HK-2 (cell line): ENCODE results near the gene TESK1.
A peak's percentile ranks its signal among the peaks of the same experiment; 100 is the strongest.
"Not testable (repeated sequence)": the region's sequence is repeated elsewhere in the genome, so short reads cannot be mapped to it uniquely, and the experiment has no call there.

Source experiments
- DNase-seq: peaks from one replicate; pipeline ENCODE4 v3.0.0-alpha.2; 2018; ENCODE audit not compliant: unreplicated experiment

TESK1 gene

GRCh38 chr9:35579659-35580227 lies 25.3 kb upstream of the TESK1 start:
- DNase-seq, result not testable (repeated sequence)

DNA sequence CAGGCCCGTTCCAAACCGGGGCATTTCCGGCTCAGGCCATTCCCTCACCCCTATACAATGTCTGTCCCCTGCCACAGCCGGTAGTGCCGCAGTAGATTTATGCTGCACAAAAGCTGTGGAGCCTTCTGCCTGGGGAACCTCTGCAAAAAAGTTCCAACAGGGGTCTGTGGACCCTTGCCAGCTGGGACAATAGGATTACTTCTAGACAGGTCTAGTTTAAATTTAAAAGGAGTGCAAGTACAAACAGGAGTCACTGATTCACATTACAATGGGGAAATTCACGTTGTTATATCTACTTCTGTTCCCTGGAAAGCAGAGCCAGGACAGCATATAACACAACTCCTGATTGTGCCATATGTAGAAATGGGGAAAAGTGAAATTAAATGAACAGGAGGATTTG lies 21.5 kb upstream of the TESK1 start:
- DNase-seq, result not testable (repeated sequence)

- DNase-seq, result not testable (repeated sequence)
These were observed 20.4 kb upstream of the TESK1 start for GRCh38 chr9:35584681-35585080.

GRCh38 chr9:35588506-35588905 lies 16.6 kb upstream of the TESK1 start:
- DNase-seq, result not testable (repeated sequence)

- DNase-seq, result no peak
These were observed 11.5 kb upstream of the TESK1 start for GRCh38 chr9:35593581-35593980.

DNA sequence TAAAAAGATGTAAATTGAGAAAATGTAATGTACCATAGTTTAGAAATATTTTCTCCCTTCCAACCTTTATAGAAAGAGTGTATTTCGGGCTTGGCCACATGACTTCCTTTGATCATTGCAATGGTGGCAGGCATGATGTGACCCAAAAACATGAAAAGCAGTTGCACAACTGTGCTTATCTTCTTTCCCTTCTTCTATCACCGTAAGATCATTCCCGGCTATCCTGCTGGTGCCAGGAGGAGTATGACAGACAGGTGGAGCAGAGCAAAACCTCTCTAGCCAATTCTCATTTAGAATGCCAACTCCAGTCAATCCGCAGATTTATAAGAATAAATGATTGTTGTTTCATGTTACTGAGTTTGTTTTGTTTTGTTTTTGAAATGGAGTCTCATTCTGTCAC lies 10.6 kb upstream of the TESK1 start:
- no peak for DNase-seq

GRCh38 chr9:35596907-35597306 lies 8.2 kb upstream of the TESK1 start:
- DNase-seq, result not testable (repeated sequence)

DNA sequence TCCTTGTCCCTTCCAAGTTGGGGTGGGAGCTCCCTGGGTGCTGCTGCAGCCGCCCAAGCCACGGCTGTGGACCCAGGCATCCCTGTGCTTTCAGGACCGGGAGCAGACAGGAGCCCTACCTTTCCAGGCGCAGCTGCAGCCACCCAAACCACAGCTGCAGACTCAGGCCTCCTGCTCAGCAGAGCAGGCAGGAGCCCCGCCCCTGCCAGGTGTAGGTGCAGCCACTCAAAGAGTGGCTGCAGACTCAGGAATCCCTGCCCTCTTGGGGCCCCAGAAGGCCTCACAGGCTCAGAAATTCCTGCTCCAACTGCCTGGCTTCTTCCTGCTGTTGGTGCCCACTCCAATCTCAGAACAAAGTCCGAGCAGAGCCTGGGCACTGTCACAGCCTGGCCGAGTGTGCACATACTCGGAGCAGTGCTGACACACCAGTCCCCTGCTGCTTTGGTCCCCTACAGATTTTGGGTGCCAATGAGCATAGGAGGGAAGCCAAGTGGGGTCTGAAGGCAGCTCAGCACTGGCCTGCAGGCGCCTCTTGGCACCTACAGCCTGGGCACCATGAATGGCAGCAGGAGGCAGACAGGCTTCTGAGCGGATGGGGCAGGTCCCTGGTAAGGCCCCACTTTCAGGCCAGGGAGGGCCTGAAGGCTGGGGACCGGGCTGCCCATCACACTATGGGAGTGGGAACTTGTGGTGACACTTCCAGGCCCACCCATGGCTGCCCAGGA lies 6.0 kb upstream of the TESK1 start:
- no peak for DNase-seq

- no peak for DNase-seq
These were observed 5.1 kb upstream of the TESK1 start for GRCh38 chr9:35599763-35600604.

GRCh38 chr9:35603506-35603985 lies 1.5 kb upstream of the TESK1 start:
- DNase-seq, result peak; percentile 25

GRCh38 chr9:35603986-35604577 lies 980 bp upstream of the TESK1 start:
- peak; percentile 98 for DNase-seq

DNA sequence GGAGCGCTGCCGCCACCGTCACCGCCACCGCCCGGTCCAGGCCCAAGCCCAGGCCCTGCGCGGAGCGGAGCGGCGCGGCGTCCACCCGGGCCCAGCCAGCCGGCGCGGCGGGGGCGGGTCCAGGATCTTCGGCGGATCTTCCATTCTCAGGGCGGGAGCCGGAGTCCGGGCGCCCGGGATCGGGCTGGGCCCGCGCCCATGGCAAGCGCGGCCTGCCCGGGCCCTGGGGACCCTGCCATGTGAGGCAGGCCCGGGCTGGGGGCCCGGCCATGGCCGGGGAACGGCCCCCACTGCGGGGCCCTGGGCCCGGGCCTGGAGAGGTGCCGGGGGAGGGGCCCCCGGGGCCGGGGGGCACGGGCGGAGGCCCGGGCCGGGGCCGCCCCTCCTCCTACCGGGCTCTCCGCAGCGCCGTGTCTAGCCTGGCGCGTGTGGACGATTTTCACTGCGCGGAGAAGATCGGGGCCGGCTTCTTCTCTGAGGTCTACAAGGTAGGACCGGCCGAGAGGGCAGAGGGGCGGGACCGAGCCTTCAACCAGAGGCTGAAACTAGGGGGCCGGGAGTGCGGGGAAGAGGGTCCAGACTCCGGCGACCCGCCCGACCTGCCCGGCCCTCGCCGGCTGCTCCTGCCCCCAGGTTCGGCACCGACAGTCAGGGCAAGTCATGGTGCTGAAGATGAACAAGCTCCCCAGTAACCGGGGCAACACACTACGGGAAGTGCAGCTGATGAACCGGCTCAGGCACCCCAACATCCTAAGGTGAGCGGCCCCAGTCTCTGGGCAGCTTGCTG lies 482 bp downstream of the TESK1 start:
- DNase-seq, result peak; percentile 11

GRCh38 chr9:35606138-35606504 lies 1.1 kb downstream of the TESK1 start:
- no peak for DNase-seq

DNA sequence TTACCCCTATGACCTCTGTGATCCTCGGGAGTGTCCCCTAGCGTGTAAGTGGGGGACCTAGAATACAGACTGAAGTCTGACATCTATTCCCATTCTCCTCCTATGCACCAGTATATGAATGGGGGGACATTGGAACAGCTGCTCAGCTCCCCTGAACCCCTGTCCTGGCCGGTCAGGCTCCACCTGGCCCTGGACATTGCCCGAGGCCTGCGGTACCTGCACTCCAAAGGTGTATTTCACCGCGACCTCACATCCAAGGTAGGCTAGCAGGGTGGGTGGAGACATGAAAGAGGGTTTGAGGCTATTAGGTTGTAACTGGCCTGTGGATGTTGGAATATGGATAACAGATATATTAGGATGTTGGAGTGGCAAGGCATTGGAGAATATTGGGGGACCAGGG lies 1.7 kb downstream of the TESK1 start:
- DNase-seq, result no peak

DNA sequence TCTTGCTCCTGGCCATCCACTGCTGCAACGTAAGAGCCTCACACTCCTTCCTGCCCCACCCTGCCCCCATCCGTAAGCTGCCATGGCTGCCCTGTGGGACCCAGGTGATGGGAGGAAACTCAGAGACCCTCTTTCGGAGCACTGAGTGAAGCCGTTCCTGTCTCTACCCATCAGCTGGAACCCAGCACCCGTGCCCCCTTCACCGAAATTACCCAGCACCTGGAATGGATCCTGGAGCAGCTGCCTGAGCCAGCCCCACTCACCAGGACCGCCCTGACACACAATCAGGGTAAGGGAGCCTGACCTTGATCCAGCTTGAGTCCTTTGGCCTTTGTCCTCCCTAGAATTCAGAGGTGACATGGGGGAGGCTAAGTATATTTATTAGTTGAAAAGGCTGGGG lies 3.2 kb downstream of the TESK1 start:
- no peak for DNase-seq

GRCh38 chr9:35609001-35609819 lies 4.1 kb downstream of the TESK1 start:
- no peak for DNase-seq

DNA sequence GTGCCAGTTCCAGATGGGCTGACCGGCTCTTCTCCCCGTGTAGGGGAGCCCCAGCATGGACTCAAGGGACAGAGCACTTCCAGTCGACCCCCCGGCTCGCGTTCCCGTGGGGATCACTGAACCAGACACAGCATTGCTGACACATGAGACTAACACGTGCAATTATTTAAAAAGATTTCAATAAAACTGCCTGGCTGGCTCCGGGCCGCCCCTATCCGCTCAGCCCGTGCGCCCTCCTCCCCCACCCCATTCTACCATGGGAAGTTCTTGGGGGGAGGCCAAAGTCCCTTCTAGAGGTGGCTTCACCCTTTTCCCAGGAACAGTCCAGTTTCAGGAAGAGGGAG lies 4.7 kb downstream of the TESK1 start:
- DNase-seq, result no peak

DNA sequence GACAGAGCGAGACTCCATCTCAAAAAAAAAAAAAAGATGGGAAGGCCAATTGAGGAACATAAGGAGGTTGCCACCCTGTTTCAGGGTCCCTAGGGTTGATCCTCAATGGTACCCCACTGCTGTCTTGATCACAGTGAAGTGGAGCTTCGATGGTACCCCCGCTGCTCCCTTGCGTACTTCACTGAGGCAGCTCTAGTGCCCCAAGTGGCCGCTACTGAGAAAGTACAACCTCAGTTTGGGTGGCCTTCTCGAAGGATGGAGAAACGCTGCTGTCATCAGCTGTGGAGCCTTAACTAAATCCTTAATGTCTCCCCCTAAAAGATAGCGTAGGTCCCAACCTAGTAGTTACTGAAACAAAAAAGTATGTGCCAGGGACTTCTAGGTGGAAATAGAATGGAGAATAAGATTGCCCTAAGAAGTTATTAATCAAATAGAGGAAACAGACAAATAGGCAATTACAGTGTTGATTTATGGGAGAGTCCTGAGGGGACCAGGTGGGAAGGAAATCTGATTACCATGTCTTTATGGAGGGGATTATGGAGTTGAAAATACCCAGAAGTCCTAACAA lies 6.3 kb downstream of the TESK1 start:
- peak; percentile 8 for DNase-seq

GRCh38 chr9:35612066-35612465 lies 7.0 kb downstream of the TESK1 start:
- not testable (repeated sequence) for DNase-seq

GRCh38 chr9:35612843-35613242 lies 7.8 kb downstream of the TESK1 start:
- DNase-seq, result no peak
